Colonic mucosa (tissue), 4 donors: ENCODE measurements around the gene TMEM63A. TPM values are rescaled to one million over a fixed set of nuclear protein-coding genes. Genes with fewer than 3 reads are reported as not detected.
A peak's percentile ranks its signal among the peaks of the same experiment; 100 is the strongest.

ENCODE experiments used
- DNase-seq: peaks from one replicate; pipeline ENCODE4 v3.0.0-alpha.2; 2020
- H3K27ac ChIP-seq: fragments of 200-600 bp; one replicate; pipeline ENCODE4 v1.8.0; 2021
- H3K27me3 ChIP-seq: fragments of 200-600 bp; one replicate; pipeline ENCODE4 v1.8.0; 2021
- H3K36me3 ChIP-seq: fragments of 200-600 bp; one replicate; pipeline ENCODE4 v1.8.0; 2021
- H3K4me1 ChIP-seq: fragments of 200-600 bp; one replicate; pipeline ENCODE4 v1.8.0; 2021; ENCODE audit warnings: mild to moderate bottlenecking
- H3K4me3 ChIP-seq: fragments of 200-600 bp; one replicate; pipeline ENCODE4 v1.8.0; 2021
- H3K9ac ChIP-seq, 2 donors: one replicate each; pipeline ENCODE4 v1.7.0; 2013; ENCODE audit warnings: control low read depth in 2 of 2, low read depth in 2 of 2, low read length in 2 of 2
- H3K9me3 ChIP-seq: fragments of 200-600 bp; one replicate; pipeline ENCODE4 v1.8.0; 2021
- CTCF ChIP-seq: fragments of 200-600 bp; IDR thresholded peaks from one replicate; pipeline ENCODE4 v1.8.0; 2022; ENCODE audit warnings: antibody characterized with exemption, mild to moderate bottlenecking
- intact Hi-C: fragments of 100-400 bp; cut with DNase I; formaldehyde crosslinking; loops from one replicate; pipeline ENCODE4 v1.14.1; 2022
- total RNA-seq, 2 donors: library from RNA; stranded (reverse); fragmentation: NEBNext Ultra II Directional in 1 of 2; extraction: Animal tissue kit (Norgen Biotek cat#: 25700) in 1 of 2; gene quantifications; one replicate each; pipeline ENCODE4 v1.2.1, GENCODE V29; 2021
- donor health status: healthy.
- donor health status: DM: no; HTN: no; CAD: no.
- donor health status: DM: no; HTN: no; CAD: no.

TMEM63A gene
- total RNA-seq, 2 donors from 2014 or later = 124 to 165 TPM

- intact Hi-C loops = no loop called here
- Histone ChIP-seq H3K4me3 (no peak overlapping the region), H3K9ac (no peak overlapping the region), H3K27me3 (no peaks in the 10 kb centered on the region), H3K27ac (no peak overlapping the region), H3K9me3 (no peaks in the 10 kb centered on the region), H3K4me1 (peaks cover 17% of the 10 kb centered on the region), H3K36me3 (no peaks in the 10 kb centered on the region)
- DNase-seq = no peak
- TF ChIP-seq CTCF = no peak
These were observed 61.6 kb downstream of the TMEM63A start for GRCh38 chr1:225820522-225821120.

GRCh38 chr1:225819346-225820192 lies 62.6 kb downstream of the TMEM63A start:
- Histone ChIP-seq H3K4me3 (no peak overlapping the region), H3K9me3 (no peaks in the 10 kb centered on the region), H3K27me3 (no peaks in the 10 kb centered on the region), H3K9ac (no peak overlapping the region), H3K4me1 (peaks cover 18% of the 10 kb centered on the region), H3K36me3 (no peaks in the 10 kb centered on the region), H3K27ac (no peak overlapping the region)
- DNase-seq = no peak
- intact Hi-C loops = no loop called here
- TF ChIP-seq CTCF = no peak

- Histone ChIP-seq H3K36me3 (no peaks in the 10 kb centered on the region), H3K27ac (peak overlapping the region; percentile 84), H3K4me3 (no peak overlapping the region), H3K4me1 (peaks cover 32% of the 10 kb centered on the region), H3K9me3 (no peaks in the 10 kb centered on the region), H3K27me3 (no peaks in the 10 kb centered on the region), H3K9ac (no peak overlapping the region)
- intact Hi-C loops = no loop called here
- DNase-seq = no peak
- no peak for TF ChIP-seq CTCF
These were observed 64.0 kb downstream of the TMEM63A start for GRCh38 chr1:225818229-225818628.

- intact Hi-C loops = no loop called here
- Histone ChIP-seq H3K9ac (peak overlapping the region; percentile 56 to 87), H3K27me3 (no peaks in the 10 kb centered on the region), H3K4me1 (peaks cover 35% of the 10 kb centered on the region), H3K27ac (peak overlapping the region; percentile 84), H3K9me3 (no peaks in the 10 kb centered on the region), H3K36me3 (no peaks in the 10 kb centered on the region), H3K4me3 (no peak overlapping the region)
- TF ChIP-seq CTCF = no peak
- peak; percentile 89 for DNase-seq
These were observed 64.5 kb downstream of the TMEM63A start for GRCh38 chr1:225817611-225818061.

GRCh38 chr1:225816643-225817538 lies 65.3 kb downstream of the TMEM63A start:
- DNase-seq = peak; percentile 53
- TF ChIP-seq CTCF = no peak
- Histone ChIP-seq H3K36me3 (no peaks in the 10 kb centered on the region), H3K4me1 (peaks cover 35% of the 10 kb centered on the region), H3K27ac (peak overlapping the region; percentile 84), H3K27me3 (no peaks in the 10 kb centered on the region), H3K9ac (peak overlapping the region; percentile 56 to 87), H3K9me3 (no peaks in the 10 kb centered on the region), H3K4me3 (no peak overlapping the region)
- intact Hi-C loops = no loop called here
